COR-L47 (cell line): ENCODE results near the gene MICAL2.

Experiments
- DNase-seq: peaks from one replicate; lab custom pipeline; 2025; lab: John Stamatoyannopoulos, UW

MICAL2 gene

GRCh38 chr11:12246147-12246546 is 135.8 kb downstream of the MICAL2 start:
- no peak for DNase-seq

GRCh38 chr11:12246989-12247388 is 136.6 kb downstream of the MICAL2 start:
- no peak for DNase-seq

GRCh38 chr11:12247543-12248254 is 137.3 kb downstream of the MICAL2 start:
- DNase-seq = no peak

DNA sequence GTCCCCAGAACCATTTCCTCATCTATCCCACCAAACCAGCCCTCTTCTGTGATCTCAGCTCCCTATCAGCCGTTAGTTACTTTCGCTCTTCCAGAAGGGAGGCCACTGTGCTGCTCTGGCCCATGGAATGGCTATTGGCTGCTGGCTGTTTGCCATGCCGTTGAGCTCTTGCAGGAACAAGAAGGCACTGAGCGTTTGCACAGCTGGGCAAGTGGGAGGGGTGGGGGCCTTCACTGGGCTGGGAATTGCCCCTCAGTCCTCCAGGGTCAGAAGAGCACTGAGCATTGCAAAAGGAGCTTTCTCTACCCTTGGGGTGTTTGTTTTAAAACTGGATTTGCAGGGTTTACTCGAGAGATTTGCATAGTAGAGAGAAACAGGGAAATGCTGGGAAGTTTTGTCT is 137.9 kb downstream of the MICAL2 start:
- peak; percentile 89 for DNase-seq

DNA sequence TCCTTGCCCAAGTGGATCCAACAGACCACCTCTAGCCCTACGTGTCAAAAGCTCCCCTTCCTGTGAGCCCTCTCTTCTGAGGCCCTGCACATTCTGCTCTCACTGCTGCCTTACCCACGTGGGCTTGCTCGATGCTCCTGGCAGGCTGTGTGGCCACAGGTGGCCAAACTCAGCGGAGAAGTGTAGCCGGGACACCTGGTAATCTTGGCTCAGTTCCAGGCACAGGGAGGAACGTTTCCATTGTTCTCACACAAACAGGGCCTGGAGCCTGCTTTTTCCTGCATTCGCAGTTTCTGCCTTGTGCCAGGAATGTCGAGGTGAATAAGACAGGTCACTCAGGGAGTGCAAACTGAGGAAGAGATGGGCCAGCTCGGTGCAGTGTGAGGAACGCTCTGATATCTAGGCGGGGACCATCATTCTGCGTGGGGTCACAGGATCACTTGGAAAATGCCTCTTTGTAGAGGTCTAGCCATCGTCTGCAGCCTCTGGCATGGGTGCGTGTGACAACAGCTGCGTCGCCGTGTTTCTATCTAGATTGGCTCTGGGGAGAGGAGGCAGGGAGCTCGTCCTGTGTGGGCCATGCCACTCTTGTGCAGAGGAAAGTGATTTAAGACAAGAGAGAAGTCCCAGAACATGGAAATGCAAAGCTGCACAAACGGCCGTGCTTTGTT is 139.3 kb downstream of the MICAL2 start:
- DNase-seq = peak; percentile 98

- peak; percentile 83 for DNase-seq
These were observed 141.5 kb downstream of the MICAL2 start for GRCh38 chr11:12251666-12252560.

GRCh38 chr11:12253843-12254281 is 143.5 kb downstream of the MICAL2 start:
- DNase-seq = no peak

- DNase-seq = no peak
These were observed 148.1 kb downstream of the MICAL2 start for GRCh38 chr11:12258451-12258850.

DNA sequence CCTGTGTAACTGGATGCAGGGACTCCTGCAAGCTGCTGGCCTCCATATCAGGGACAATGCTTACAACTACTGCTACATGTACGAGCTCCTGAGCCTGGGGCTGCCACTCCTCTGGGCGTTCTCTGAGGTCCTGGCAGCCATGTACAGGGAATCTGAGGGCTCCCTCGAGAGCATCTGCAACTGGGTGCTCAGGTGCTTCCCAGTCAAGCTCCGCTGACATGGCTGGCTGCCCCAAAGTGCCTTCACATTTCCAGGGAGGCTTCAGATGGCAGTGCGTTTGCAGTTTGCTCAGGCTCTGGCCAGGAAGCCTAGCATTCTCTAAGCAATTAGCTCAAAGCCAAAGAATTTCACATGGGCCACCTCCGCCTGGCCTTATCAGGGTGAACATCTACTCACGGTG is 149.6 kb downstream of the MICAL2 start:
- DNase-seq = no peak

DNA sequence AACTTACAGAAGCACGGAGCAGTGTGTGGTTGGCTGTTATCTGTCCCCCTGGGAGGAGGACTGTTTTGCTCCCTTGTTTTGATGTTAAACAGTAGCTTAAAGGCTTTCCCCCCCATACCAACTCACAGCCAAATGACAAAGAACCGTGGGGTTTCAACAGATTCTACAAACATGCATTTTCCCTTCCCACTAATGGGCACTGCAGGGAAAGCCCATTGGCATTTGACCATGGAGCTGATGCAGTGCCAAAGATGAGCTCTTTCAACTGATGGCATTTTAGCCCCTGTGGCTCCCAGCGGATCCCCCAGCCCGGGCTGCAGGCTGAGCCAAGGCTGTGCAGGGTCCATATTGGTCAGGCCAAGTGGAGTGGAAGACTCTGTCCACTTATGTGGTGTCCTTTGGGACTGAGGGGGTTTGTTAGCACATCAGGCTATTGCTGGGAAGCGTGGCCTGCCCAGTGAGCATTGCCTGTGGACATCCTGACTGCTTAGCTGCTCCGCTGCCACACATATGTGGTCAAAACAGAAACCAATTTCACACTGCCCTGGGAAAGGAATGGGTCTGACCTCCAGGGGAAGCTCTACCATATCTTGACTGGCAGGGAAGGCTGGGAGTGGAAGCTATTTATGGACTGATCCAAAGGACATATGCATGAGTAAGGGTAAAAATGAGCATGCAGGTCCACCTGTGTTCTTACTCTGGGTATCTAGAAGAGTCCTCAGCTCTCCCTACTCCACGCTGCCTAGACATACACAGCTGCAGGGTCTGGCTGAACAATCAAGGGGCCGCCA is 150.5 kb downstream of the MICAL2 start:
- no peak for DNase-seq

GRCh38 chr11:12261551-12261950 is 151.2 kb downstream of the MICAL2 start:
- no peak for DNase-seq

DNA sequence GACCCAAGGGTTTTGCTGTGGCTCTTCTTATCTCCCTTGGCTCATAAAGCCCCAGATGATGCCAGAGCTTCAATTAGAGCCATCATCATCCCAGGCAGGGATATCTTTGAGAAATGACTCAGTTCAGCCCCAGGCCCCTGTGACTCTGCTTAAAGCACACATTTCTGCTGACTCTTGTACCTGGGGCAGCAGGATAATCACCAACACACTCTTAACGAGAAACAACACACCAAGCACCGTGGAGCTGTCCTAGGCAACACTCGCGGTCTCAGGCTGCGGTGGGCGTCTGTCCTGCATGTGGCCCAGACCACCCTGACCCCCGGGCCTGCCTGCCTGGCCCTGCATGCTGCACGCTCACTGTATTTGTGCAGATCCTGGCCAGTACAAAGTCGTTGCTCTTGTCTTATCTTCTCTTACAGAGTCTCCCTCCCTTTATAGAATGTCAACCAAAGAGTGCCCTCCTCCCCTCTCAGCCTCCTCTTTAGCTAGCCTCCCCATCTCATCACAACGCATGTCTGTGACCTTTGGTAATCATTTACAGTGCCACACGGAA is 152.8 kb downstream of the MICAL2 start:
- DNase-seq = no peak

DNA sequence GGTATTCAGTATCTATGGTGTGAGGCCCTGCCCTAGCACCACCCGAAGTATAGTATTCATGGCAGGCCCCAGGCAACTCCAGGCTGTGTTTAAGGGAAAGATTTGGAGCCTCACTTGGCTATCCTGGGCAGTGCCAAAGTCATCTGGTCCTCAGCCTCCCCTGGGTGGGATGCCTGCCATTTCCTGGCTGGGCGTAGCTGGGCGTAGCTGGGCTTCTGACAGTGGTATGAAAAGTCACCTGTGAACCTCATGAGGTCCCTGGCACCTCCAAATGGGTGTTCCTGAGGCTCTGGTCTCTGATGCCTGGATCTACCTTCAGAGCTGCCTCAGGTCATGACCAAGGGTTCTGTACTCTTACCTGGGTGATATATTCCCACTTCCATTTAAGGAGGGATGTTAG is 154.0 kb downstream of the MICAL2 start:
- DNase-seq = no peak

GRCh38 chr11:12266132-12266531 is 155.7 kb downstream of the MICAL2 start:
- no peak for DNase-seq

- DNase-seq = no peak
These were observed 156.6 kb downstream of the MICAL2 start for GRCh38 chr11:12266943-12267342.

GRCh38 chr11:12267921-12268320 is 157.5 kb downstream of the MICAL2 start:
- no peak for DNase-seq

- no peak for DNase-seq
These were observed 158.7 kb downstream of the MICAL2 start for GRCh38 chr11:12269104-12269441.

DNA sequence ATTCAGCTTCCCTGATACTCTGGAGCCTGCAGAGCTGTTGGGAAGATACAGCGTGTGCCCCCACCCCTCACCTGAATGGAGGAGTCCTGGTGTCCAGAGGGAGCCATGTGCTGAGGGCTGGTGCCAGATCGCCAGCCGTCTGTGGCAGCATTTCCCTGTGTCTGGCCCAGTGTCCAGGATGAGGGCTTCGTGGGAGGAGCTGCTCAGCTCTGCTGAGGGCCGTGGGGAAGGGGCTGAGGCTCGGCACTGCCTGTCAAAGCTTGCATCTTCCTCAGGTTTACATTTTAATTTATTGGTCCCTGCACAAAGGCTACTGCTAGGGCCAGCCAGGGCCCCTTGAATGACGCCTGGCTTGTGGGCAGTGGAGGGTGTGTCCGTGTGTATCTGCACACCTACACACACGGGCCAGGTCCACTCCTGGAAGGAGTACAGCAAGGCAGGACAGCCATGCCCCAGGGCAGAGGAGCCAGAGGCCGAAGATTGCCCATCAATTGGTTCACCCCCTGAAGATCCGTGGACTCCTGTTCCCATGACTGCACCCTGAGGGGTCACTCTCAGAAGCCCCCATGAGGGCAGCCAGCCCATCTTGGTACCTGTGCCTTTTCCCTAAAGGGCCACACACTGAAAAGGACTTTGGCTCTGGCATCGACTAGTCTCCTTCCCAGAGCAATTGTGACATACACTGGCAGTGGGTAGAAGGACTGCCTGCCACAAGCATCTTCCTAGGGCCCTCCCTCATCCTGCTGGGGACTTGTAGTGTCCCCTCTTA is 159.2 kb downstream of the MICAL2 start:
- DNase-seq = no peak

DNA sequence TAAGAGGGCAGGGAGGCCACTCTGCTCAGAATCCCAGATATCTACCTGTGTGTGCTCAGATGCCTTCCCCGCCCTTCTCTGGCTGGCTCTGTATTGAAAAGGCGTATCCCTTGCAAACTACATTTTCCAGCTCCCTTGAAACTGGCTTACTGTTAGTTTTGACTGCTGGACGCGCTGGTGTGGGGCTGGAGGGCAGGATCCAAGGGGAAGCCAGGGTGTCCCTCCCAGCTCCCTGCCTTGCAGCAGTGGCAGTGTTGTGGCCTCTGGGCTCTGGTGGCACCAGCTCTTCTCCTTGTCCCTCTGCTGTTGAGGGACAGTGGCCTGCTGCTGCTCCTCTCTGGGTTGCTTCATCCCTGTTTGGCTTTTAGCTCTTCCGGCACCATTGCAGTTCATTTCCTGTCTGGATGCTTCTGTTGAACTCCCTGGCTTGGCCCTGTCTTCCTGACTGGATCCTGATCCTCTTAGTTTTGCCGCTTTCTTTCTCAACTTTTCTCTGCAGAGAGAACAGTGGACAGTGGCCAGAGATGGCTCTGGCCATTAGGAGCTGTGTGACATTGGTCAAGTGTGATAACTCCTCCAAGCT is 159.9 kb downstream of the MICAL2 start:
- no peak for DNase-seq

DNA sequence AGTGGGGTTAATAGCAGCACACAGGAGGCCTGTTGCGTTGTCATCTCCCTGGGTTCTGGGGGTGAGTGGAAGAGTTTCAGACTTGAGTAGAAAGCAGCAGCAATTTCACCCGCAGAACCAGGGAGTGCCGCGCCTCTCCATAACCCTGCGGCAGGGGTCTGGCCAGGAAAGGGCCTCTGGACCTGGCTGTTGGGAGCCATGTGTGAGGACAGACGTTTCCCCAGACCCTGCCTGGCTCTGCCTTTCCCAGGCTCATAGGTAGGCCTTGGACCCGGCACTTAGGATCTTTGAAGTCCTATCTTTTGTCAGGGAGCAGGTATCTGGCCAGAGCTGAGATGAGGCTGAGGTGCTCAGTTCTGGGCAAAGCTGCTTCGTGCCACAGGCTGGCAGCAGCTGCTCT is 160.4 kb downstream of the MICAL2 start:
- DNase-seq = no peak

DNA sequence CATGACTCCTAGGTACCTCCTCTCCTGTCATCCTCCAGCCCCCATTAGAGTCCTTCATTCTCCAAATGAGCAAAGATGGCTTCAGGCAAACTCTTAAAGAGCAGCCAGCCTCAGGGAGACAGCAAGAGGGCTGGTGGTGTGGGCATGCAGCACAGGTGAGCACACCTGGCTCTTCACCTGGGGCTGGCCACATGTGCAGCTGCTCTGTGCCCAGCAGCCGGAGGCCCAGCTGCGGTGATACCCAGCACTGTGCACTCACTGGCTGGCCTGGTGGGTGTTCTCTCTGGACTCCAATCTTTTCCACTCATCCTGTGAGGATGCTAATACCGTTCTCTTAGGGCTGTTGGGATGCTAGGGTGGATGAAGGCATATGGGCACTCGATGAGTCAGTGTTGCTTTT is 160.9 kb downstream of the MICAL2 start:
- no peak for DNase-seq
